Non-pigmented ciliary epithelial cell (primary cell): ENCODE measurements around the gene TSPO.
"Not testable (repeated sequence)": the region's sequence is repeated elsewhere in the genome, so short reads cannot be mapped to it uniquely, and the experiment has no call there.

Experiments used
- DNase-seq: peaks from one replicate; pipeline ENCODE4 v3.0.0-alpha.2; 2010; ENCODE audit warnings: low read depth

The TSPO gene

GRCh38 chr22:43131773-43132501 is 19.4 kb upstream of the TSPO start:
- DNase-seq, result no peak

- no peak for DNase-seq
These were observed 18.0 kb upstream of the TSPO start for GRCh38 chr22:43133401-43133800.

- no peak for DNase-seq
These were observed 16.8 kb upstream of the TSPO start for GRCh38 chr22:43134553-43134952.

- no peak for DNase-seq
These were observed 15.8 kb upstream of the TSPO start for GRCh38 chr22:43135565-43135964.

GRCh38 chr22:43136255-43136654 is 15.1 kb upstream of the TSPO start:
- no peak for DNase-seq

- DNase-seq, result no peak
These were observed 14.6 kb upstream of the TSPO start for GRCh38 chr22:43136801-43137200.

- no peak for DNase-seq
These were observed 8.3 kb upstream of the TSPO start, which contains the start of gene MCAT for GRCh38 chr22:43142880-43143562. Gene MCAT, minus strand, starts transcription at chr22:43143398. Its CDS starts 50 bp downstream, at chr22:43143348.

- no peak for DNase-seq
These were observed 6.4 kb upstream of the TSPO start for GRCh38 chr22:43144949-43145348.

GRCh38 chr22:43145371-43145770 is 6.0 kb upstream of the TSPO start:
- not testable (repeated sequence) for DNase-seq

GRCh38 chr22:43146332-43146731 is 5.0 kb upstream of the TSPO start:
- DNase-seq, result not testable (repeated sequence)

GRCh38 chr22:43147821-43148220 is 3.5 kb upstream of the TSPO start:
- no peak for DNase-seq

GRCh38 chr22:43148581-43148980 is 2.8 kb upstream of the TSPO start:
- no peak for DNase-seq

GRCh38 chr22:43150731-43151206 is 590 bp upstream of the TSPO start:
- no peak for DNase-seq

GRCh38 chr22:43152003-43152356 is 621 bp downstream of the TSPO start:
- DNase-seq, result no peak

GRCh38 chr22:43152357-43153071 is 1.2 kb downstream of the TSPO start:
- DNase-seq, result no peak

GRCh38 chr22:43153899-43154298 is 2.5 kb downstream of the TSPO start:
- no peak for DNase-seq

- DNase-seq, result no peak
These were observed 3.7 kb downstream of the TSPO start for GRCh38 chr22:43154887-43155536.

GRCh38 chr22:43155789-43156188 is 4.4 kb downstream of the TSPO start:
- no peak for DNase-seq

GRCh38 chr22:43156413-43156812 is 5.1 kb downstream of the TSPO start:
- DNase-seq, result no peak

GRCh38 chr22:43157874-43158546 is 6.7 kb downstream of the TSPO start:
- DNase-seq, result no peak

GRCh38 chr22:43158778-43159483 is 7.6 kb downstream of the TSPO start:
- no peak for DNase-seq
